HG02610 (cell line): ENCODE data around the gene LCTL.
A peak's percentile ranks its signal among the peaks of the same experiment; 100 is the strongest.

Experiments
- ATAC-seq: cut with Tn5 transposase; IDR thresholded peaks from one replicate; pipeline ENCODE4 v1.9.1; 2021; ENCODE audit warnings: mild to moderate bottlenecking, moderate library complexity; ENCODE audit not compliant: unreplicated experiment

Gene LCTL

GRCh38 chr15:66566963-66567531 lies 1.2 kb upstream of the LCTL start:
- ATAC-seq, result no peak

- no peak for ATAC-seq
Observed at GRCh38 chr15:66565141-66565641, 607 bp downstream of the LCTL start.

GRCh38 chr15:66564136-66565041 lies 1.4 kb downstream of the LCTL start:
- ATAC-seq, result no peak

GRCh38 chr15:66563566-66564110 lies 2.2 kb downstream of the LCTL start:
- ATAC-seq, result no peak

GRCh38 chr15:66563126-66563525 lies 2.7 kb downstream of the LCTL start:
- ATAC-seq, result no peak

GRCh38 chr15:66560856-66561525 lies 4.8 kb downstream of the LCTL start:
- ATAC-seq, result no peak

GRCh38 chr15:66558271-66558670 lies 7.5 kb downstream of the LCTL start:
- no peak for ATAC-seq

- ATAC-seq, result no peak
Observed at GRCh38 chr15:66555685-66556084, 10.1 kb downstream of the LCTL start.

GRCh38 chr15:66545255-66545654 lies 20.5 kb downstream of the LCTL start:
- no peak for ATAC-seq

- no peak for ATAC-seq
Observed at GRCh38 chr15:66542896-66543295, 22.9 kb downstream of the LCTL start.

GRCh38 chr15:66535056-66535455 lies 30.7 kb downstream of the LCTL start:
- no peak for ATAC-seq

- ATAC-seq, result no peak
Observed at GRCh38 chr15:66524838-66525237, 41.0 kb downstream of the LCTL start.

GRCh38 chr15:66523926-66524325 lies 41.9 kb downstream of the LCTL start:
- ATAC-seq, result no peak

GRCh38 chr15:66515901-66516322 lies 49.9 kb downstream of the LCTL start:
- ATAC-seq, result no peak

GRCh38 chr15:66514586-66514985 lies 51.2 kb downstream of the LCTL start:
- no peak for ATAC-seq

GRCh38 chr15:66508293-66508883 lies 57.4 kb downstream of the LCTL start:
- no peak for ATAC-seq

- ATAC-seq, result no peak
Observed at GRCh38 chr15:66505818-66506217, 60.0 kb downstream of the LCTL start.

GRCh38 chr15:66505430-66505811 lies 60.4 kb downstream of the LCTL start:
- peak; percentile 25 for ATAC-seq

- peak; percentile 76 for ATAC-seq
Observed at GRCh38 chr15:66504563-66505429, 61.0 kb downstream of the LCTL start, which contains the start of the genes RPL4 and ZWILCH. RPL4 (minus strand) TSS chr15:66504855; CDS start chr15:66504790, 65 bp downstream. ZWILCH (plus strand) TSS chr15:66505326; CDS start chr15:66505339, 13 bp downstream.
